Measurements from ENCODE around the gene PTTG1IP. TPM values are rescaled to one million over a fixed set of nuclear protein-coding genes. Genes with fewer than 3 reads are reported as not detected.

PTTG1IP gene
- total and polyA plus RNA-seq, 10 of the 15 experiments (the other 5 are each of a cell fraction or from before 2014, with no cell fraction given) = 2.4 to 56.4 (median 44.4) TPM

DNA sequence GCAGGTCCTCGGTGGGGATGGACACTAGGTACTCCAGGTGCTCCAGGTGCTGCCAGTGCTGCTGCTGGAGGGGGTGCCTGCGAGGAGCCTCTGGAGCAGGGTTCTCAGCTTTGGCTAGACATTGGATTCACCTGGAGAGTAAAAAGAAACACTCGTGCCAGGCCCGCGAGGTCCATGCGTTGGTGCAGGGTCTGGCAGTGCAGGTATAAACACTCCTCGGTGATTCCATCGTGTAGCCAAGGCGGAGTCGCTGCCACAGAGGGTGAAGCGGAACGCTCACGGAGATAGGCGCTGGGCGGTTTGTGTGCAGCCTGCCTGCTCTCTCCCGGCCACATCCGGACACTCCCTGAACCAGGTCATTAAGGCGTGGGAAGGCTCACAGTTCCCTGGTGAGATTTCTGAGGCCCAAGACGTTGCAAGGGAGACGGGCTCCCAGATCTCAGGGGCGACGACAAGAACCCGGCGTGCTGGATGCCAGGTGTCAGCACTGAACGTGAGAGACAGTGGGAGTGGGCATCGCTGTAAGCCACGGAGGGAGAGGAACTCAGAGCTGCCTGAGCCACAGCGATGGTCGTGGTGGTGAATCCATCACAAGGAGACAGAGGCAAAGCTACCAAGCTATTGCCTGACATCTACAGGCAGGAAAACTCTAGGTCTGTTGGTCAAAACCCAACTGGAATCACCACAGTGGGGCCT, 38.4 kb downstream of the PTTG1IP start:
- DNase-seq (ENCODE audit: low read depth, low spot score) (no peak), FAIRE-seq (no peak), ATAC-seq (no peak)
- 69% methylated on average over 29 of the region's 29 CpGs for whole genome bisulfite sequencing (ENCODE audit: insufficient coverage, insufficient replicate concordance, low lambda C conversion rate, missing lambda C conversion rate)
- no TSS peak for BruUV-seq (replicated peaks)
- Histone ChIP-seq H3K36me3 (ENCODE audit: control insufficient read depth in 2 of 2, insufficient read depth in 2 of 2, low read length in 1 of 2) (no peaks in the 10 kb centered on the region), H3K4me3 (no peak overlapping the region), H3K9me3 (replicated peaks; ENCODE audit: control insufficient read depth, insufficient read depth, low read length) (no peaks in the 10 kb centered on the region), H4K20me1 (ENCODE audit: control insufficient read depth, insufficient read depth) (no peaks in the 10 kb centered on the region), H3K9ac (ENCODE audit: control insufficient read depth, insufficient read depth, low read length) (no peak overlapping the region), H3K27ac (ENCODE audit: control insufficient read depth, insufficient read depth) (no peak overlapping the region), H2AFZ (ENCODE audit: control insufficient read depth, low read depth, low read length) (no peak overlapping the region), H3K4me1 (ENCODE audit: control insufficient read depth, insufficient read depth, low read length) (no peaks in the 10 kb centered on the region), H3K27me3 (replicated peaks in 1 of 2; ENCODE audit: control insufficient read depth in 2 of 2, insufficient read depth in 2 of 2, low read length in 1 of 2) (no peaks in the 10 kb centered on the region), H3K79me2 (ENCODE audit: control insufficient read depth, insufficient read depth, low read length) (no peaks in the 10 kb centered on the region), H3K4me2 (ENCODE audit: control insufficient read depth, insufficient read depth) (no peak overlapping the region)
- ChIA-PET POLR2A (no interaction called here), RAD21 (ENCODE audit: unreplicated experiment) (no interaction called here), SMC1A (ENCODE audit: uncharacterized antibody, unreplicated experiment) (no interaction called here), CTCF (interaction anchor here (0.8 kb wide), 1 partner anchor 34 kb away, joined by 3 read pairs; the partner anchor contains the start of gene UBE2G2)
- intact Hi-C loops (cut with micrococcal nuclease; ENCODE audit: unreplicated experiment) = no loop called here
- in situ Hi-C loops (cut with MboI) = no loop called here
- no peak for TF ChIP-seq ZNF622 (IDR thresholded peaks at IDR 0.05)
- no peak for TF ChIP-seq RFX5 (IDR thresholded peaks at IDR 0.05; ENCODE audit: low read depth, low read length)
- TF ChIP-seq ZNF384 (IDR thresholded peaks at IDR 0.05; ENCODE audit: borderline replicate concordance, low read depth, low read length) = no peak

- WGBS (ENCODE audit: insufficient coverage, insufficient replicate concordance, low lambda C conversion rate, missing lambda C conversion rate) = 41% methylated on average over 26 of the region's 26 CpGs
- ChIA-PET POLR2A (no interaction called here), RAD21 (ENCODE audit: unreplicated experiment) (no interaction called here), SMC1A (ENCODE audit: uncharacterized antibody, unreplicated experiment) (no interaction called here), CTCF (no interaction called here)
- Histone ChIP-seq H2AFZ (ENCODE audit: control insufficient read depth, low read depth, low read length) (no peak overlapping the region), H4K20me1 (ENCODE audit: control insufficient read depth, insufficient read depth) (no peaks in the 10 kb centered on the region), H3K4me1 (ENCODE audit: control insufficient read depth, insufficient read depth, low read length) (no peaks in the 10 kb centered on the region), H3K79me2 (ENCODE audit: control insufficient read depth, insufficient read depth, low read length) (no peaks in the 10 kb centered on the region), H3K27me3 (replicated peaks in 1 of 2; ENCODE audit: control insufficient read depth in 2 of 2, insufficient read depth in 2 of 2, low read length in 1 of 2) (no peaks in the 10 kb centered on the region), H3K4me2 (ENCODE audit: control insufficient read depth, insufficient read depth) (no peak overlapping the region), H3K36me3 (ENCODE audit: control insufficient read depth in 2 of 2, insufficient read depth in 2 of 2, low read length in 1 of 2) (no peaks in the 10 kb centered on the region), H3K4me3 (no peak overlapping the region), H3K9me3 (replicated peaks; ENCODE audit: control insufficient read depth, insufficient read depth, low read length) (no peaks in the 10 kb centered on the region), H3K27ac (ENCODE audit: control insufficient read depth, insufficient read depth) (no peak overlapping the region), H3K9ac (ENCODE audit: control insufficient read depth, insufficient read depth, low read length) (no peak overlapping the region)
- ATAC-seq = no peak
- FAIRE-seq = no peak
- no peak for DNase-seq (ENCODE audit: low read depth, low spot score)
- intact Hi-C loops (cut with micrococcal nuclease; ENCODE audit: unreplicated experiment) = no loop called here
- BruUV-seq (replicated peaks) = no TSS peak
- in situ Hi-C loops (cut with MboI) = no loop called here
- TF ChIP-seq ZZZ3 (IDR thresholded peaks at IDR 0.05; ENCODE audit: control insufficient read depth, insufficient read length, low read depth) (no peak), ELK1 (IDR thresholded peaks at IDR 0.05; ENCODE audit: low read depth, low read length) (no peak), YY1 (IDR thresholded peaks at IDR 0.05; ENCODE audit: low read depth, low read length) (no peak), POLR2AphosphoS5 (IDR thresholded peaks at IDR 0.05; ENCODE audit: low read length) (no peak), CHD1 (IDR thresholded peaks at IDR 0.05; ENCODE audit: low read depth, low read length) (no peak), SUZ12 (IDR thresholded peaks at IDR 0.05; ENCODE audit: unreplicated experiment) (no peak)
- TF ChIP-seq, protein P1, sequence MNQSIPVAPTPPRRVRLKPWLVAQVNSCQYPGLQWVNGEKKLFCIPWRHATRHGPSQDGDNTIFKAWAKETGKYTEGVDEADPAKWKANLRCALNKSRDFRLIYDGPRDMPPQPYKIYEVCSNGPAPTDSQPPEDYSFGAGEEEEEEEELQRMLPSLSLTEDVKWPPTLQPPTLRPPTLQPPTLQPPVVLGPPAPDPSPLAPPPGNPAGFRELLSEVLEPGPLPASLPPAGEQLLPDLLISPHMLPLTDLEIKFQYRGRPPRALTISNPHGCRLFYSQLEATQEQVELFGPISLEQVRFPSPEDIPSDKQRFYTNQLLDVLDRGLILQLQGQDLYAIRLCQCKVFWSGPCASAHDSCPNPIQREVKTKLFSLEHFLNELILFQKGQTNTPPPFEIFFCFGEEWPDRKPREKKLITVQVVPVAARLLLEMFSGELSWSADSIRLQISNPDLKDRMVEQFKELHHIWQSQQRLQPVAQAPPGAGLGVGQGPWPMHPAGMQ (IDR thresholded peaks at IDR 0.05; ENCODE audit: borderline replicate concordance) = no peak
- TF ChIP-seq, protein P2, sequence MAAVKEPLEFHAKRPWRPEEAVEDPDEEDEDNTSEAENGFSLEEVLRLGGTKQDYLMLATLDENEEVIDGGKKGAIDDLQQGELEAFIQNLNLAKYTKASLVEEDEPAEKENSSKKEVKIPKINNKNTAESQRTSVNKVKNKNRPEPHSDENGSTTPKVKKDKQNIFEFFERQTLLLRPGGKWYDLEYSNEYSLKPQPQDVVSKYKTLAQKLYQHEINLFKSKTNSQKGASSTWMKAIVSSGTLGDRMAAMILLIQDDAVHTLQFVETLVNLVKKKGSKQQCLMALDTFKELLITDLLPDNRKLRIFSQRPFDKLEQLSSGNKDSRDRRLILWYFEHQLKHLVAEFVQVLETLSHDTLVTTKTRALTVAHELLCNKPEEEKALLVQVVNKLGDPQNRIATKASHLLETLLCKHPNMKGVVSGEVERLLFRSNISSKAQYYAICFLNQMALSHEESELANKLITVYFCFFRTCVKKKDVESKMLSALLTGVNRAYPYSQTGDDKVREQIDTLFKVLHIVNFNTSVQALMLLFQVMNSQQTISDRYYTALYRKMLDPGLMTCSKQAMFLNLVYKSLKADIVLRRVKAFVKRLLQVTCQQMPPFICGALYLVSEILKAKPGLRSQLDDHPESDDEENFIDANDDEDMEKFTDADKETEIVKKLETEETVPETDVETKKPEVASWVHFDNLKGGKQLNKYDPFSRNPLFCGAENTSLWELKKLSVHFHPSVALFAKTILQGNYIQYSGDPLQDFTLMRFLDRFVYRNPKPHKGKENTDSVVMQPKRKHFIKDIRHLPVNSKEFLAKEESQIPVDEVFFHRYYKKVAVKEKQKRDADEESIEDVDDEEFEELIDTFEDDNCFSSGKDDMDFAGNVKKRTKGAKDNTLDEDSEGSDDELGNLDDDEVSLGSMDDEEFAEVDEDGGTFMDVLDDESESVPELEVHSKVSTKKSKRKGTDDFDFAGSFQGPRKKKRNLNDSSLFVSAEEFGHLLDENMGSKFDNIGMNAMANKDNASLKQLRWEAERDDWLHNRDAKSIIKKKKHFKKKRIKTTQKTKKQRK (IDR thresholded peaks at IDR 0.05; ENCODE audit: low read depth, low read length) = no peak
These were observed 39.1 kb downstream of the PTTG1IP start for GRCh38 chr21:44834231-44834950.
